Astrocyte (in vitro differentiated cells and primary cell): ENCODE results near the gene ZNF189. TPM values are rescaled to one million over a fixed set of nuclear protein-coding genes. Genes with fewer than 3 reads are reported as not detected.
A peak's percentile ranks its signal among the peaks of the same experiment; 100 is the strongest.

Experiments
- DNase-seq: peaks from one replicate; pipeline ENCODE4 v3.0.0-alpha.2; 2010; ENCODE audit warnings: low read depth
- FAIRE-seq: peaks from 2 replicates; lab custom pipeline; 2011; peaks lifted over from hg19 to GRCh38; lab: Jason Lieb, UNC
- H2AFZ ChIP-seq: 2 replicates; pipeline ENCODE4 v1.6.0; 2012; ENCODE audit warnings: low read depth, low read length, inconsistent platforms
- H3K27ac ChIP-seq: 2 replicates; pipeline ENCODE4 v1.5.1; 2011; ENCODE audit warnings: low read depth, low read length, inconsistent platforms
- H3K27me3 ChIP-seq: 2 replicates; pipeline ENCODE4 v1.6.0; 2011; ENCODE audit warnings: low read length, inconsistent platforms; ENCODE audit not compliant: insufficient read depth
- H3K36me3 ChIP-seq: 2 replicates; pipeline ENCODE4 v1.5.1; 2011; ENCODE audit warnings: low read length, inconsistent platforms; ENCODE audit not compliant: insufficient read depth
- H3K4me1 ChIP-seq: 2 replicates; pipeline ENCODE4 v1.5.1; 2011; ENCODE audit warnings: low read length, inconsistent platforms; ENCODE audit not compliant: insufficient read depth
- H3K4me2 ChIP-seq: 2 replicates; pipeline ENCODE4 v1.6.0; 2012; ENCODE audit warnings: low read length, inconsistent platforms
- H3K4me3 ChIP-seq: 2 replicates; pipeline ENCODE4 v1.5.1; 2011; ENCODE audit warnings: low read depth, mild to moderate bottlenecking, low read length, inconsistent platforms; ENCODE audit not compliant: insufficient read depth
- H3K79me2 ChIP-seq: 2 replicates; pipeline ENCODE4 v1.6.0; 2012; ENCODE audit warnings: mild to moderate bottlenecking, low read length, inconsistent platforms; ENCODE audit not compliant: insufficient read depth
- H3K9ac ChIP-seq: 2 replicates; pipeline ENCODE4 v1.6.0; 2012; ENCODE audit warnings: mild to moderate bottlenecking, low read length, inconsistent platforms
- H3K9me3 ChIP-seq: 2 replicates; pipeline ENCODE4 v1.5.1; 2012; ENCODE audit warnings: low read depth, mild to moderate bottlenecking, low read length, inconsistent platforms; ENCODE audit not compliant: insufficient read depth
- H4K20me1 ChIP-seq: 2 replicates; pipeline ENCODE4 v1.6.0; 2012; ENCODE audit warnings: low read length, inconsistent platforms; ENCODE audit not compliant: insufficient read depth
- H3K27ac Mint-ChIP-seq: one replicate; pipeline ENCODE4 v1.8.0; 2021; ENCODE audit warnings: mild to moderate bottlenecking, mixed read lengths; ENCODE audit not compliant: unreplicated experiment
- H3K27me3 Mint-ChIP-seq: one replicate; pipeline ENCODE4 v1.8.0; 2021; ENCODE audit warnings: low read depth, mixed read lengths; ENCODE audit not compliant: unreplicated experiment
- H3K36me3 Mint-ChIP-seq: one replicate; pipeline ENCODE4 v1.8.0; 2021; ENCODE audit warnings: low read depth, mixed read lengths; ENCODE audit not compliant: unreplicated experiment
- H3K4me1 Mint-ChIP-seq: one replicate; pipeline ENCODE4 v1.8.0; 2021; ENCODE audit warnings: low read depth, mixed read lengths; ENCODE audit not compliant: unreplicated experiment
- H3K4me3 Mint-ChIP-seq: one replicate; pipeline ENCODE4 v1.8.0; 2021; ENCODE audit warnings: mild to moderate bottlenecking, moderate library complexity, mixed read lengths; ENCODE audit not compliant: unreplicated experiment
- H3K9me3 Mint-ChIP-seq: one replicate; pipeline ENCODE4 v1.8.0; 2021; ENCODE audit warnings: mild to moderate bottlenecking, mixed read lengths; ENCODE audit not compliant: unreplicated experiment
- EZH2 ChIP-seq: IDR thresholded peaks from 2 replicates; pipeline ENCODE4 v1.6.1; 2012; ENCODE audit warnings: mild to moderate bottlenecking, low read length, inconsistent platforms; ENCODE audit not compliant: insufficient read depth
- total RNA-seq: library from RNA; stranded (reverse); gene quantifications from 2 replicates; pipeline ENCODE4 v1.2.1, GENCODE V29; 2021
- TF ChIP-seq, protein P1 (sequence below): IDR thresholded peaks from 2 replicates; pipeline ENCODE4 v1.5.1; 2011; ENCODE audit warnings: low read depth, mild to moderate bottlenecking, inconsistent platforms, low read length, moderate library complexity; ENCODE audit not compliant: insufficient read depth

The ZNF189 gene
- total RNA-seq, 1 donor from 2014 or later: 16.8 TPM

GRCh38 chr9:101394687-101395086 lies 4.0 kb upstream of the ZNF189 start:
- peaks cover 39% of the 10 kb centered on the region for H4K20me1 ChIP-seq
- FAIRE-seq: no peak
- H3K36me3 Mint-ChIP-seq: peaks cover 8% of the 10 kb centered on the region
- H3K4me3 ChIP-seq: no peak overlapping the region
- DNase-seq: no peak
- no peaks in the 10 kb centered on the region for H3K27me3 Mint-ChIP-seq
- H3K9ac ChIP-seq: no peak overlapping the region
- H3K4me1 ChIP-seq: peaks cover 10% of the 10 kb centered on the region
- H3K4me2 ChIP-seq: no peak overlapping the region
- H3K4me3 Mint-ChIP-seq: no peak overlapping the region
- H3K27ac Mint-ChIP-seq: no peak overlapping the region
- H3K79me2 ChIP-seq: peaks cover 87% of the 10 kb centered on the region
- H3K27me3 ChIP-seq: no peaks in the 10 kb centered on the region
- H3K9me3 ChIP-seq: no peaks in the 10 kb centered on the region
- peaks cover 9% of the 10 kb centered on the region for H3K36me3 ChIP-seq
- peaks cover 6% of the 10 kb centered on the region for H3K4me1 Mint-ChIP-seq
- no peak overlapping the region for H2AFZ ChIP-seq
- TF ChIP-seq, protein P1, sequence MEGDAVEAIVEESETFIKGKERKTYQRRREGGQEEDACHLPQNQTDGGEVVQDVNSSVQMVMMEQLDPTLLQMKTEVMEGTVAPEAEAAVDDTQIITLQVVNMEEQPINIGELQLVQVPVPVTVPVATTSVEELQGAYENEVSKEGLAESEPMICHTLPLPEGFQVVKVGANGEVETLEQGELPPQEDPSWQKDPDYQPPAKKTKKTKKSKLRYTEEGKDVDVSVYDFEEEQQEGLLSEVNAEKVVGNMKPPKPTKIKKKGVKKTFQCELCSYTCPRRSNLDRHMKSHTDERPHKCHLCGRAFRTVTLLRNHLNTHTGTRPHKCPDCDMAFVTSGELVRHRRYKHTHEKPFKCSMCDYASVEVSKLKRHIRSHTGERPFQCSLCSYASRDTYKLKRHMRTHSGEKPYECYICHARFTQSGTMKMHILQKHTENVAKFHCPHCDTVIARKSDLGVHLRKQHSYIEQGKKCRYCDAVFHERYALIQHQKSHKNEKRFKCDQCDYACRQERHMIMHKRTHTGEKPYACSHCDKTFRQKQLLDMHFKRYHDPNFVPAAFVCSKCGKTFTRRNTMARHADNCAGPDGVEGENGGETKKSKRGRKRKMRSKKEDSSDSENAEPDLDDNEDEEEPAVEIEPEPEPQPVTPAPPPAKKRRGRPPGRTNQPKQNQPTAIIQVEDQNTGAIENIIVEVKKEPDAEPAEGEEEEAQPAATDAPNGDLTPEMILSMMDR: no peak
- TF ChIP-seq EZH2: no peak
- H3K9me3 Mint-ChIP-seq: peaks cover 4% of the 10 kb centered on the region
- no peak overlapping the region for H3K27ac ChIP-seq

DNA sequence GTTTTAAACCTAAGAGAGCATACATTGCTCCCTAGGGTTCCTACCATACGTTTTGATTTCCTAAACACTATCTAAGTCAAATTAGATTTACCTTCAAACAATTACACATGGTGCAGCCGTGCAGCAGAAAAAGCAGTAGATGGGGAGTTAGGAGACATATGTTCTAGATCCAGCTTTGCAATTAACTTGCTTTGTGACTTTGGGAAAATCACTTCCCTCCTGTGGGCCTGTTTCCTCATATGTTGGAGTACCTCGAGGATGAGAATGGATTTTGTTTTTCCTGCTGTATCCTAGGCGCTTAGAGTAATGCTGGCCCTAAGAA lies 944 bp upstream of the ZNF189 start:
- no peaks in the 10 kb centered on the region for H3K27me3 ChIP-seq
- FAIRE-seq (no peak), DNase-seq (no peak)
- H3K79me2 ChIP-seq: peaks cover 86% of the 10 kb centered on the region
- TF ChIP-seq, protein P1: no peak
- no peak for TF ChIP-seq EZH2
- no peaks in the 10 kb centered on the region for H3K9me3 ChIP-seq
- Mint-ChIP-seq H3K27me3 (no peaks in the 10 kb centered on the region), H3K4me1 (peaks cover 23% of the 10 kb centered on the region), H3K4me3 (peak overlapping the region; percentile 98), H3K27ac (peak overlapping the region; percentile 98), H3K36me3 (peaks cover 25% of the 10 kb centered on the region), H3K9me3 (peaks cover 1% of the 10 kb centered on the region)
- peak overlapping the region; percentile 92 for H3K4me2 ChIP-seq
- H4K20me1 ChIP-seq: peaks cover 30% of the 10 kb centered on the region
- H2AFZ ChIP-seq: peak overlapping the region; percentile 97
- H3K9ac ChIP-seq: peak overlapping the region; percentile 100
- H3K4me1 ChIP-seq: peaks cover 20% of the 10 kb centered on the region
- peaks cover 12% of the 10 kb centered on the region for H3K36me3 ChIP-seq
- H3K27ac ChIP-seq: peak overlapping the region; percentile 98
- H3K4me3 ChIP-seq: peak overlapping the region; percentile 99

DNA sequence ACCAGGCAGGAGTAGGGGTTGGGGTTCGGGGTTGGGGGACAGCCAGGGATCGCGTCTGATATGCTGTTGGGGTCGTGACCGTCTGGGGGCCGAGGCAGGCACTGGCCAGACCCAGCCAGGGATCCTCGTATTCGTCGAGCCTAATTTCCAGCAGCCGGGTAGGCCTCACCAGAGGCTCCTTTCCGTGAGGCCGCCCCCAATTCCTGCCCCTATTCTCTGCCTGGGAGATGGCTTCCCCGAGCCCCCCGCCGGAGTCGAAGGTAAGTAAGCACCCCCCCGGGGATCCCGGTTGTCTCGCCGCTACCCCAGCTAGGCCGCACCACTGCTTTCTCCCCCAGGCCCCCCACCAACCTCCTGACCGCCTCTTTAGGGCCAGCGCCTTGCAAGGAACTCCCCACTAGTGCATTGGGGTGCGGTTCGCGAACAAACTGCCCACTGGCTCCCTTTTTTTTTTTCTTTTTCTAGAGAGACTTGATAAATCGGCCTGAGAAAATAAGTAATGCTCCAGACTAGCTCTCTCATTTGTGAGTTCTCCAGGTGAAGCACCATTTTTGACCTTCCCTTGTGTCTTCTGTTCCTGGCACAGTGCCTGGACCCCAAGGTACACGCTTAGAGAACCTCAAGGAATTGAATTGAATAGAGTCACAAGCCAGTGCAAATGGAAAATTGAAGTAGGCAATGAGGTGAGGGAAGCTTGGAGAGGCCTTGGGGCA lies 435 bp downstream of the ZNF189 start:
- peak overlapping the region; percentile 98 for H3K27ac Mint-ChIP-seq
- Histone ChIP-seq H3K9me3 (peaks cover 3% of the 10 kb centered on the region), H3K4me2 (peak overlapping the region; percentile 95), H3K36me3 (peaks cover 24% of the 10 kb centered on the region), H3K27ac (peak overlapping the region; percentile 78), H3K9ac (peak overlapping the region; percentile 100), H3K4me1 (peaks cover 20% of the 10 kb centered on the region), H2AFZ (peak overlapping the region; percentile 66), H3K27me3 (no peaks in the 10 kb centered on the region), H3K79me2 (peaks cover 75% of the 10 kb centered on the region), H4K20me1 (peaks cover 22% of the 10 kb centered on the region), H3K4me3 (peak overlapping the region; percentile 99)
- FAIRE-seq (no peak), DNase-seq (no peak)
- TF ChIP-seq EZH2: no peak
- TF ChIP-seq, protein P1: no peak
- peak overlapping the region; percentile 98 for H3K4me3 Mint-ChIP-seq
- peaks cover 37% of the 10 kb centered on the region for H3K36me3 Mint-ChIP-seq
- peaks cover 23% of the 10 kb centered on the region for H3K4me1 Mint-ChIP-seq
- H3K9me3 Mint-ChIP-seq: peaks cover 2% of the 10 kb centered on the region
- H3K27me3 Mint-ChIP-seq: no peaks in the 10 kb centered on the region
